Stimulated activated CD4-positive, alpha-beta T cell treated with anti-CD3 and anti-CD28 coated beads, Interleukin-4, amount 100 ng/mL, for 1 hour (primary cell): Measurements from ENCODE around the gene C1orf21.

Source experiments
- DNase-seq: peaks from one replicate; pipeline ENCODE4 v3.0.0-alpha.2; 2020

Gene C1orf21

DNA sequence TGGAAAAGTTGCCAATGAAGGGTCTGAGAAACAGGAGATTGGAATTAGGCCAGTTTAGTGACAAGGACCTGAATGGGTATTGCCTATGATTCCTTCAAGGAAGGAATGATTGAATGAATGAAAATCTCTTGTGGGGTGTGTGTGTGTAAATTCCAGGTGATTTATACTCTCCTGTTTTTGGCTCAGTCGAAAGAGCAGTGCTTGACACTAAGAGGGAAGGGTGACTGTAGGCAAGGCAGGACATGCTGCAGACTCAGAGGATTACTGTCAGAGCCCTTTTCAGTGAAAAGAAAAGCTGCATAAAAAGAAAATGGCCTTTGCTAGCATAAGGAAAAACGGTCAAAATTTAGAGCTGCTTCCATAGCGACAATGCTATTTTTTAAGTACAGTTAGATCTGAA, 30.1 kb downstream of the C1orf21 start:
- no peak for DNase-seq

- no peak for DNase-seq
These were observed 31.1 kb downstream of the C1orf21 start for GRCh38 chr1:184417916-184418315.

GRCh38 chr1:184418652-184419349, 32.0 kb downstream of the C1orf21 start:
- DNase-seq: no peak

GRCh38 chr1:184419350-184420161, 32.7 kb downstream of the C1orf21 start:
- DNase-seq: no peak

DNA sequence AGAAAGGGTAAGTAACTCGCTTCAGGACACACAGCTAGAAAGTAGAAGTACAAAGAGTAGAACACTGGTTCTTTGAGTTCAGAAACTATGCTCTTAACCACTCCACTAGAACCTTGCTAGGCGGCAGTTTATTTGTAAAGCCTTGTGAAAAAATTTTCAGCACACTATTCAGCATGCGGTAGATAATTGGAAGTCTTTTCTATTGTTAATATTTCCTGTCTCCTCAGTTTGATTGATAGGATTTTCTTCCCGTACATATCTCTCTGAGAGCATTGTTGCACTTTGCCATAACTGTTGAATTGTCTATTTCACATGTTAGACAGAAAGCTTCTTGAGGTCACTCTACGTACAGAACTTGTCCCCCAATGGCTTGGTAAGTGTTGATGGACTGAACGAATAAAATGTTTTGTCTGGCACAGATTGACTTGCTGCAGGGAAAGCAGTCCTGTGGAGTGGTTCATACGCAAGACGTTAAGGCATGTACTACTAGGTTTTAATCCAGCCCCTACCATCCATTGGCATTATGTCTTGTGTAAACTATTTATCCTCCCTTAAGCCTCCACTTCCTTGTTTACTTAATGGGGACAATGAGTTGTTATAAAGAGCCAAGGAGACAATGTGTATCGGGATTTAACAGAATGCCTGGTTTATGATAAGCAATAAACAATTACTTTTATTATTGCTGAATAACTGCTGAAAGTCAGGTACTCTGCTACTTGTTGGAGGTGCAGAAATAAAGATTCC, 35.8 kb downstream of the C1orf21 start:
- DNase-seq: no peak

GRCh38 chr1:184423649-184424048, 36.8 kb downstream of the C1orf21 start:
- no peak for DNase-seq

GRCh38 chr1:184424157-184424556, 37.3 kb downstream of the C1orf21 start:
- DNase-seq: no peak

GRCh38 chr1:184424945-184425344, 38.1 kb downstream of the C1orf21 start:
- DNase-seq: no peak

DNA sequence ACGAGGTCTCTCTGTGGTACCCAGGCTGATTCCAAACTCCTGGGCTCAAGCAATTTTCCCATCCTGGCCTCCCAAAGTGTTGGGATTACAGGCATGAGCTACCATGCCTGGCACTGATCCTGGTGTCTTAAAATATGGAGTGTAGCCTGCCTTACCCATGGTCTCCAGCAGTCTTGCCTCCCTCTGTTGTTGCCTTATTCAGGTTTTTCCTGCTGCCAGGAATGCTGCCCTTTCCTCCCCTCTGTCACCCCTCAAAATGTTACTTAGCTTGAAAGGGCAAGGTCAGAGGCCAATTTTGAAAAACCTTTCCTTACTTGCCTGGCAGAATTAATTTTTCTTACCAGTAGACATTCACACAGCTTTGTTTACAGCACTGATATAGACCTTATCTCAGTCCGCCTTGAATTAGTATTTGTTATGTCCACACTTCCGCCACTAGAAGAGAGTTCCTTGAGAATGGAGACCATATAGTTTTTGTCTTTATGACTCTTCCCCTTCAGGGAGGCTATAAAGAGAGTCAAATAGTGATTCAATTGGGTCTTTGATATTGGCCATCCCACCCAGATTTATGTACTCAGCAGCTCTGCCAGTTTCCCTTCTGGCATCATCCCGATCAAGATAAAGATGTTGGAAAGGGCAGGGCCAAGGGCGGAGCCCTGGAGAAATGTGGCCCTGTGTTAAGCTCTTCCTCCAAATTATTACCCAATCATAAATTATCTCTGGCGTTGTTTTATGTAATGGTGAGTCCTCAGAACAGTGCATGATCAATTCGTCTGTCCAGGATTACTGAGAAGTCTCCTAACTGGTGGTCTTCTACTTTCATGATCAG, 38.8 kb downstream of the C1orf21 start:
- DNase-seq: no peak

DNA sequence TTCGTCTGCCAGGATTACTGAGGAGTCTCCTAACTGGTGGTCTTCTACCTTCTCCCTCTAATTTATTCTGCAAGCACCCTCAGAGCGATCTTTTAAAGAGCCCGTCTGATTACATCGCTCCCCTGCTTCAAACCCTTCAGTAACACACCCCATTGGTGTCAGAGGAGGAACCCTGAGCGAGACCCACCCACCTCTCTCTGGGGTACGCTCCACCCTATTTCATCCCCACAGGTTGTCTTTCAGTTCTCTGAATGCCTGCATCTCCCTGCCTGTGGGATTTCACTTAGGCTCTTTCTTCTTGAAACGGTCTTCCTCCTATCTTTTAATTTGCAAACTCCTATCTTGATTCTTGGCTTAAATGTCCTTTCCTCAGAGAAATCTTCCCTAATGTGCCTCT, 39.4 kb downstream of the C1orf21 start:
- no peak for DNase-seq

- no peak for DNase-seq
These were observed 40.9 kb downstream of the C1orf21 start for GRCh38 chr1:184427722-184428121.

DNA sequence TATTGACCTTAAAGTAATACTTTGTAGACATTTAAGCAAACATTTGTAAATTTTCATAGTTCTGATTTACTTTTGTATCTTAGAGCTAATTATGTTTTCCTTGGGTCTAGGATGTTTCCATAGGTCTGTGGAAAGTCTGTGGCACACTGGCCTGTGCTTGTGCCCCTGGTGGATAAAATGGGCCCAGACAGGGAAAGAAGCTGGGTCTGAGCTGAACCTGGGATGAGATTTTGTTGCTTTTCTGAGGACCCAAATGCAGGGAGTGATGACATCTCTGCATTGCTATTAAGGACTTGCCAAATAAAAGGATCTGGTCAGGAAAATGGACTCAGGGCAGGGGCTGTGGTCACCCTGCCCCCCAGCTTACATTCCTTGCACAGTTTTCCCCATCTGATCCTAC, 41.8 kb downstream of the C1orf21 start:
- DNase-seq: no peak

DNA sequence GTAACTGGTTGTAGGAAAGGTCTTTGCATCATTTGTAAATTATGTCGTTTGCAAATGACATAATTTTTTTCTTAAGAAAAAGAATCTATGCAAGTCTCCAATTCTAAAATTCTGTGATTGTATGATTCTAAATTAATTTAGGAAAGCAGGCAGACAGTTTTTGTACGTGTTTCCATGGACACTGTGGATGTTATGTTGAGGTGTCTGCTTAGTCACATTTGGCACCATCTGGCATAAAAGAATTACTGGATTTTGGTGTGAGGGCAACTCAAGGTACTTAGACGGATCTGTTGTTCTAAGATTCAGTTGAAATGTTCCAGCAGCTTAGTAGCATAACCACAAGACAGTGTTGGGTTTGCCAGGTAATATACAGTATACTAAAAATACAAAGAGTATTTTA, 42.5 kb downstream of the C1orf21 start:
- DNase-seq: no peak

DNA sequence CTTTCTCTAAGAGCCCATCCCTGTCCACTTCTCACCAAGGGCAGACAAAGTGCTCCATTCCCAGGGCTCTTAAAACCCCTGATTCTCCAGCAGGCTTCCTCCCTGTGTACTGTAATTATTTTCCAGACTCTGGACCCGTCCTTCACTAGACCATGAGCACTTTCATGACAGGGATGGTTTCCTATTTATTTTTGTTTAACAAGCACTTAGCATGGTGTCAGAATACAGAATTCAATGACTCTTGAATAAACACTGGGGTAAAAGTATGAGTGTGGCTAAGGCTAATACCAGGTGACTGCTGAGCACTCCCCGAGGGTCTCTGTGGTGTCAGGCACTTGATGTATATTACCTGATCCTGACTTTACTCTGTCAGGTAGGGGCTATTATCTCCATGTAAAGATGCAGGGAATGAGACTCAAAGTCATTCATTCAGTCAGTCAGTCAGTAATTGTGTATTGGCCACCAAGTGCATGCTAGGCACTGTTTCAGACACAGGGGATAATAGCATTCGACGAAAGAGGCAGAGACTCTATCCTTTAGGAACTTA, 47.2 kb downstream of the C1orf21 start:
- DNase-seq: no peak

DNA sequence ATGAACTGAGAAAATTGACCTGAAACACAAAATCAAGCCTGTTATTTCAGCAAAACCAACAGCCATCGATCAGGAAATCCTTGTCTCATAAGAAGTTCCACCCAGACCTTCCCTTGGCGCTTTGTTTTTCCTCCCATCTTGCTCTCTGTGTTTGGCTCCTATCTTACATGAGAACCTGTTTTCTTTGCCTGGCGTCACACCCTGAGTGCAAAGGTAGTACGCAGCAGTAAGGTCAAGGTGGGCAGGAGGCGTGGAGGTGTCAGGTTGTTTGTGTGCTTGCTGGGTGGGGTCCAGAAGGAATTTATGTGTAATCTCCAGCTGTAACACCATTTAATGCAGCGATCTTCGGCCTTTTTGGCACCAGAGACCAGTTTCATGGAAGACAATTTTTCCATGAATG, 50.5 kb downstream of the C1orf21 start:
- no peak for DNase-seq

DNA sequence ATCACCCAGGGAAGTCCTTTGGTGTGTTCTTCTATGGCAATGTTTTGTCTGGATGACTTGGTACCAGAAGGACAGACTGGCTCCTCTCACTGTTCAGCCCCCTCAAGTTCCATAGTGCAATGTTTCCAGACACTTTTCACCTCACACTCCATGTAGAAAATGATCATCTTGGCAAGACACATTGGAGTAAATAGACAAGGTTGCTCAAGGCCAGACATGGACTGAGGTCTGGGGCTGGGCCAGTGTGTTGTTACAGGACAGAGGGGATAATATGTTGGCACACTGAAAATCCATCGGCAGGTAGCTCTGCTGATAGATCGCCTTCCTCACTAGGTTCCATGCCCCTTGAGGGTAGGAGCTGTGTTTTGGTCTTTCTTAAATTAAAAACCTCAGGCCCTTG, 51.5 kb downstream of the C1orf21 start:
- no peak for DNase-seq

DNA sequence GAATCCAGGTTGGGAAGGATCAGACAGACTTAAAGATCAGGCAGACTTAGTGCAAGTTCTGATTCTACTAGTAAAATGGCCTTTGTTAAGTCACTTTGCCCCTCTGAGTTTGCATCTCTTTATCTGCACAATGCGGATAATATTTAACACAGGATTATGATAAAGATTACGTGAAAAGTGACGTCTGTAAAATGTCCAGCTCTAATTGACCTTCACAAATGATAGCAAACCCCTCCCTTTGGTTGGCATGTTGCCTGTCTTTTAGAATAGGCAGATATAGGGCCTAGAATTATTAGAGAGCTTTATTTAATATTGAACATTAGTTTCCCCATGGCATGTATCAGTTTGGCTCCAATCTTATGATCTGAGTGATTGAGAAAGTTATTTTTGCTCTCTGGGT, 55.4 kb downstream of the C1orf21 start:
- no peak for DNase-seq

GRCh38 chr1:184443201-184443600, 56.4 kb downstream of the C1orf21 start:
- no peak for DNase-seq

- no peak for DNase-seq
These were observed 56.8 kb downstream of the C1orf21 start for GRCh38 chr1:184443624-184444023.

GRCh38 chr1:184445997-184446396, 59.2 kb downstream of the C1orf21 start:
- DNase-seq: no peak

- no peak for DNase-seq
These were observed 60.9 kb downstream of the C1orf21 start for GRCh38 chr1:184447651-184448185.

- no peak for DNase-seq
These were observed 63.1 kb downstream of the C1orf21 start for GRCh38 chr1:184449916-184450315.
